PC-3 (cell line): ENCODE data around the gene EFCAB6. TPM values are rescaled to one million over a fixed set of nuclear protein-coding genes. Genes with fewer than 3 reads are reported as not detected.
"Not testable (repeated sequence)": the region's sequence is repeated elsewhere in the genome, so short reads cannot be mapped to it uniquely, and the experiment has no call there.

Source experiments
- ATAC-seq: fragments of 200-7000 bp; cut with Tn5 transposase; 2 replicates; pipeline ENCODE4 v1.9.1; 2020; ENCODE audit warnings: mild to moderate bottlenecking, moderate library complexity
- BruUV-seq: library from RNA; stranded (reverse); fragments of 400-500 nt; replicated peaks from 2 replicates; lab custom pipeline; 2021; lab: Mats Ljungman, UMichigan
- CTCF ChIA-PET: fragments of 300-600 bp; sonication (Branson Sonifier 250); formaldehyde crosslinking; loops from one replicate; lab custom pipeline; 2022; ENCODE audit warnings: antibody characterized with exemption; lab: Charles Lee
- POLR2A ChIA-PET: fragments of 300-600 bp; sonication (Branson Sonifier 250); formaldehyde crosslinking; loops from one replicate; lab custom pipeline; 2022; ENCODE audit warnings: antibody characterized with exemption; ENCODE audit not compliant: unreplicated experiment; lab: Charles Lee
- DNase-seq: peaks from one replicate; pipeline ENCODE4 v3.0.0-alpha.2; 2015
- H2AFZ ChIP-seq: fragments of 300-600 bp; sonication (generic); 2 replicates; pipeline ENCODE4 v1.6.0; 2016; ENCODE audit warnings: antibody characterized with exemption, low read length
- H3F3A ChIP-seq: fragments of 300-600 bp; sonication (generic); one replicate; pipeline ENCODE4 v1.6.0; 2017; ENCODE audit warnings: antibody characterized with exemption, low read length, control low read depth, mild to moderate bottlenecking; ENCODE audit not compliant: unreplicated experiment
- H3K27ac ChIP-seq: fragments of 300-600 bp; sonication (generic); 2 replicates; pipeline ENCODE4 v1.5.1; 2016; ENCODE audit warnings: mild to moderate bottlenecking, low read length
- H3K27me3 ChIP-seq: fragments of 300-600 bp; sonication (generic); 2 replicates; pipeline ENCODE4 v1.6.1; 2016; ENCODE audit warnings: low read length, mixed read lengths
- H3K36me3 ChIP-seq: fragments of 300-600 bp; sonication (generic); 2 replicates; pipeline ENCODE4 v1.6.1; 2016; ENCODE audit warnings: low read depth, mixed run types, low read length, mixed read lengths
- H3K4me1 ChIP-seq: fragments of 300-600 bp; sonication (generic); 2 replicates; pipeline ENCODE4 v1.5.1; 2016; ENCODE audit warnings: low read length; ENCODE audit not compliant: insufficient read depth
- H3K4me2 ChIP-seq: fragments of 300-600 bp; sonication (generic); 2 replicates; pipeline ENCODE4 v1.6.0; 2016; ENCODE audit warnings: low read length
- H3K4me3 ChIP-seq: fragments of 300-600 bp; sonication (generic); 2 replicates; pipeline ENCODE4 v1.5.1; 2016; ENCODE audit warnings: mild to moderate bottlenecking, low read length, mixed read lengths
- H3K79me2 ChIP-seq: fragments of 300-600 bp; sonication (generic); 2 replicates; pipeline ENCODE4 v1.6.1; 2017; ENCODE audit warnings: low read length, mixed read lengths
- H3K9ac ChIP-seq: fragments of 300-600 bp; sonication (generic); 2 replicates; pipeline ENCODE4 v1.6.0; 2016; ENCODE audit warnings: mild to moderate bottlenecking, low read length
- H3K9me2 ChIP-seq: fragments of 300-600 bp; sonication (generic); replicated peaks from 2 replicates; pipeline ENCODE4 v1.6.1; 2016; ENCODE audit warnings: mixed run types, low read length, mixed read lengths
- H3K9me3 ChIP-seq: fragments of 300-600 bp; sonication (generic); 2 replicates; pipeline ENCODE4 v1.6.1; 2016; ENCODE audit warnings: low read length, mixed read lengths
- H4K20me1 ChIP-seq: fragments of 300-600 bp; sonication (generic); 2 replicates; pipeline ENCODE4 v1.6.1; 2016; ENCODE audit warnings: low read length, mixed read lengths
- EZH2 ChIP-seq: fragments of 300-600 bp; sonication (generic); IDR thresholded peaks from one replicate; pipeline ENCODE4 v1.6.1; 2017; ENCODE audit warnings: antibody characterized with exemption, mild to moderate bottlenecking, low read length; ENCODE audit not compliant: unreplicated experiment
- EZH2phosphoT487 ChIP-seq: fragments of 300-600 bp; sonication (generic); IDR thresholded peaks from 2 replicates; pipeline ENCODE4 v1.6.1; 2018; ENCODE audit warnings: mild to moderate bottlenecking, antibody characterized with exemption, low read length, borderline replicate concordance
- intact Hi-C: fragments of 100-400 bp; cut with micrococcal nuclease; formaldehyde crosslinking; loops from 2 replicates; pipeline ENCODE4 v1.9.0; 2023
- total RNA-seq: library from RNA; depleted of rRNA; stranded (reverse); fragments of >200 nt; gene quantifications from 2 replicates; pipeline ENCODE4 v1.2.3, GENCODE V29; 2014
- TF ChIP-seq, protein P1 (sequence below): fragments of 300-600 bp; sonication (generic); conservative IDR thresholded peaks from 2 replicates; pipeline ENCODE4 v1.5.1; 2017; ENCODE audit warnings: antibody characterized with exemption, low read depth, mild to moderate bottlenecking, low read length

The EFCAB6 gene
- total RNA-seq, 1 experiment from 2014 or later = 0.07 TPM

DNA sequence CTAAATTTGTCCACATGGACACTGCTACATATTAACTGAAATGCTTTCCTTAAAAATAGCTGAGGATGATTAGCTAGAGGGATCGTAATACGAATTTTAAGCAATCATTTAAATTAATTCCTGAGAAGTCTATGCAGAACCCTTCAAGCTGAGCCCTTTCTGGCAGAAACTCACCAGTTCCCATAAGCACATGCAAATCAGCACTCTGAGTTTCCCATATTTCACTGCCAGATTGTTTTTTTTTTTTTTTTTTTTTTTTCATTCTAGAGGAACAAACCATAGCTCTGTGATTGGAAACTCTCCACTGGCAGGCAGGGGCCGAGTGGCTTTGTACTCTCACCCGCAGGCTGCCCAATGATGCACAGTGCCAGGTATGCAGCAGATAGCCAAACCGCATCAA, 145.6 kb downstream of the EFCAB6 start:
- H3K27ac ChIP-seq = no peak overlapping the region
- H3K9me2 ChIP-seq = no peaks in the 10 kb centered on the region
- H4K20me1 ChIP-seq = no peaks in the 10 kb centered on the region
- no peak overlapping the region for H3K9ac ChIP-seq
- TF ChIP-seq EZH2 (no peak), EZH2phosphoT487 (no peak)
- TF ChIP-seq, protein P1, sequence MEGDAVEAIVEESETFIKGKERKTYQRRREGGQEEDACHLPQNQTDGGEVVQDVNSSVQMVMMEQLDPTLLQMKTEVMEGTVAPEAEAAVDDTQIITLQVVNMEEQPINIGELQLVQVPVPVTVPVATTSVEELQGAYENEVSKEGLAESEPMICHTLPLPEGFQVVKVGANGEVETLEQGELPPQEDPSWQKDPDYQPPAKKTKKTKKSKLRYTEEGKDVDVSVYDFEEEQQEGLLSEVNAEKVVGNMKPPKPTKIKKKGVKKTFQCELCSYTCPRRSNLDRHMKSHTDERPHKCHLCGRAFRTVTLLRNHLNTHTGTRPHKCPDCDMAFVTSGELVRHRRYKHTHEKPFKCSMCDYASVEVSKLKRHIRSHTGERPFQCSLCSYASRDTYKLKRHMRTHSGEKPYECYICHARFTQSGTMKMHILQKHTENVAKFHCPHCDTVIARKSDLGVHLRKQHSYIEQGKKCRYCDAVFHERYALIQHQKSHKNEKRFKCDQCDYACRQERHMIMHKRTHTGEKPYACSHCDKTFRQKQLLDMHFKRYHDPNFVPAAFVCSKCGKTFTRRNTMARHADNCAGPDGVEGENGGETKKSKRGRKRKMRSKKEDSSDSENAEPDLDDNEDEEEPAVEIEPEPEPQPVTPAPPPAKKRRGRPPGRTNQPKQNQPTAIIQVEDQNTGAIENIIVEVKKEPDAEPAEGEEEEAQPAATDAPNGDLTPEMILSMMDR = no peak
- H3F3A ChIP-seq = no peaks in the 10 kb centered on the region
- no peaks in the 10 kb centered on the region for H3K4me1 ChIP-seq
- no peak for ATAC-seq
- no peaks in the 10 kb centered on the region for H3K36me3 ChIP-seq
- BruUV-seq = no TSS peak
- no peaks in the 10 kb centered on the region for H3K79me2 ChIP-seq
- DNase-seq = no peak
- no peaks in the 10 kb centered on the region for H3K9me3 ChIP-seq
- ChIA-PET POLR2A (no interaction called here), CTCF (no interaction called here)
- no peak overlapping the region for H2AFZ ChIP-seq
- intact Hi-C loops = no loop called here
- no peak overlapping the region for H3K4me3 ChIP-seq
- no peak overlapping the region for H3K4me2 ChIP-seq
- peaks cover 16% of the 10 kb centered on the region; the same call in 1 of the 2 replicates for H3K27me3 ChIP-seq

DNA sequence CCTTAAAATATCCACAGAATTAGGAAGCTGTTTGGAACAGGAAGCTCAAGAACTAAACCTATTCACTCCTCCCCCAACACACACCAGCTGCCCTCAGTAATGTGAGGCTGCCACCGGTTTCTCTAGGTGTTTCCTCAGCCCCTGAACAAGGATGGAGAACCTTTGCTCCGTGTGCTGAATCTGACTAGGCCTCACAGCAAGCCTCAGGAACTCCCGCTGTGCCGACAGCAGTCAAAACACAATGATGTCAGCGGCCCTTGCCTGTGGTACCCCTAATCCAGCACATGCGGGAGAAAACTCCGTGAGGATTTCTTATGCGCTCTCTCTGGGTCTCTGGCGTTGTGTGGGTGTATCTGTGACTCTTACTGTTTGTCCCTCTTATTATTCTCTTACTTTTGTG, 153.3 kb downstream of the EFCAB6 start:
- TF ChIP-seq EZH2phosphoT487 (no peak), EZH2 (no peak)
- TF ChIP-seq, protein P1 = no peak
- H3K4me3 ChIP-seq = no peak overlapping the region
- 0 out of 2 replicates have a peak, but pooled peaks cover 3% of the 10 kb centered on the region for H3K27me3 ChIP-seq
- H3F3A ChIP-seq = no peaks in the 10 kb centered on the region
- POLR2A ChIA-PET = no interaction called here
- H3K4me1 ChIP-seq = no peaks in the 10 kb centered on the region
- no peaks in the 10 kb centered on the region for H3K9me2 ChIP-seq
- intact Hi-C loops = no loop called here
- no peak overlapping the region for H2AFZ ChIP-seq
- H3K9ac ChIP-seq = no peak overlapping the region
- no peaks in the 10 kb centered on the region for H3K36me3 ChIP-seq
- ATAC-seq (no peak), DNase-seq (no peak)
- CTCF ChIA-PET = no interaction called here
- H3K27ac ChIP-seq = no peak overlapping the region
- no TSS peak for BruUV-seq
- no peak overlapping the region for H3K4me2 ChIP-seq
- H4K20me1 ChIP-seq = no peaks in the 10 kb centered on the region
- no peaks in the 10 kb centered on the region for H3K9me3 ChIP-seq
- no peaks in the 10 kb centered on the region for H3K79me2 ChIP-seq

DNA sequence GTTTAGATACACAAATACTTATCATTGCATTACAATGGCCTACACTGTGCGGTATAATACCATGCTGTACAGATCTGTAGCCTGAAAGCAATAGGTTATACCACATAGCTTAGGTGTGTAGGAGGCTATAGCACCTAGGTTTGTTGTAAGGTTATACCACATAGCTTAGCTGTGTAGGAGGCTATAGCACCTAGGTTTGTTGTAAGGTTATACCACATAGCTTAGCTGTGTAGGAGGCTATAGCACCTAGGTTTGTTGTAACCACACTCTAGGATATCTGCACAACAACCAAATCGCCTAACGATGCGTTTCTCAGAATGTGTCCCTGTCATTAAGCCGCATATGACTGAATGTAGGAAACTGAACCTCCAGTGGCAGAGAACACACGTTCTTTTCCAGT, 155.5 kb downstream of the EFCAB6 start:
- H3K27me3 ChIP-seq, H3K9me3 ChIP-seq, H3K9me2 ChIP-seq, H2AFZ ChIP-seq, CTCF ChIA-PET, intact Hi-C loops, H3K27ac ChIP-seq, H3K9ac ChIP-seq, H3F3A ChIP-seq, POLR2A ChIA-PET, H3K4me3 ChIP-seq, H3K4me1 ChIP-seq, BruUV-seq, H3K36me3 ChIP-seq, H4K20me1 ChIP-seq, H3K79me2 ChIP-seq, ATAC-seq, H3K4me2 ChIP-seq, DNase-seq: not testable (repeated sequence)
